Ovary (tissue), 9 donors: Measurements from ENCODE around the gene CRTAC1. TPM values are rescaled to one million over a fixed set of nuclear protein-coding genes. Genes with fewer than 3 reads are reported as not detected.

ENCODE experiments used
- DNase-seq, 5 donors: peaks; one replicate each; pipeline ENCODE4 v3.0.0-alpha.2; 2019 to 2020
- H3K27ac ChIP-seq, 2 donors: fragments of 200-600 bp; one replicate each; pipeline versions ENCODE4 v1.5.1 to v1.8.0; 2019 to 2022
- H3K27me3 ChIP-seq: fragments of 200-600 bp; one replicate; pipeline ENCODE4 v1.8.0; 2022
- H3K36me3 ChIP-seq: fragments of 200-600 bp; sonication (generic); one replicate; pipeline ENCODE4 v1.5.1; 2019
- H3K4me1 ChIP-seq: one replicate; pipeline ENCODE4 v1.8.1; 2013; ENCODE audit warnings: mild to moderate bottlenecking, moderate library complexity; ENCODE audit not compliant: insufficient read depth
- H3K4me3 ChIP-seq: fragments of 200-600 bp; sonication (generic); one replicate; pipeline ENCODE4 v1.5.1; 2017
- H3K9me3 ChIP-seq, 2 donors: fragments of 200-600 bp in 1 of 2; sonication (generic) in 1 of 2; one replicate each; pipeline versions ENCODE4 v1.5.1 to v1.8.1; 2013 to 2019; ENCODE audit warnings: mild to moderate bottlenecking in 1 of 2, moderate library complexity in 1 of 2
- CTCF ChIP-seq, 3 donors: fragments of 450-650 bp in 2 of 3; fragments of 200-600 bp in 1 of 3; IDR thresholded peaks; one replicate each; pipeline versions ENCODE4 v1.5.1 to v1.8.0; 2016 to 2022; ENCODE audit warnings: antibody characterized with exemption in 3 of 3, mild to moderate bottlenecking in 1 of 3
- EP300 ChIP-seq: sonication (generic); formaldehyde crosslinking; IDR thresholded peaks from one replicate; pipeline ENCODE4 v1.6.1; 2017; ENCODE audit warnings: antibody characterized with exemption
- POLR2A ChIP-seq: fragments of 450-650 bp; IDR thresholded peaks from one replicate; pipeline ENCODE4 v1.6.1; 2017; ENCODE audit warnings: antibody characterized with exemption, mild to moderate bottlenecking, moderate library complexity
- WGBS, 3 donors: extraction: QIAGEN DNeasy Blood & Tissue Kit in 1 of 3; methylation state at CpG; one replicate each; pipeline versions ENCODE4 v1.1.5 to v1.1.7; 2013 to 2017; 5-methylcytosine and 5-hydroxymethylcytosine counted together
- intact Hi-C, 4 donors: fragments of 100-400 bp; cut with DNase I; formaldehyde crosslinking; loops; one replicate each; pipeline versions ENCODE4 v1.11.0 to v1.15.1; 2022 to 2023
- polyA plus RNA-seq, 2 donors: library from polyadenylated mRNA; stranded (reverse); fragments of 200-250 nt in 1 of 2; fragments of 350-450 nt in 1 of 2; fragmentation: Illumina TruSeq in 1 of 2; extraction: RNeasy Lipid Tissue Mini Kit (QIAGEN cat#74804) in 1 of 2; gene quantifications; one replicate each; pipeline ENCODE4 v1.2.3, GENCODE V29; 2013 to 2014
- total RNA-seq, 7 donors: library from RNA; depleted of rRNA in 2 of 7; stranded (reverse); fragments of >200 nt in 2 of 7; fragmentation: NEBNext Ultra II Directional in 3 of 7; extraction: Animal tissue kit (Norgen Biotek cat#: 25700) in 3 of 7; gene quantifications; one replicate each; pipeline versions ENCODE4 v1.1.0 to v1.2.4, GENCODE V29; 2016 to 2023
- donor health status: DM: no; HTN: no; CAD: no; lungs with moderate emphysema.
- donor health status: DM: no; HTN: no; CAD: no.
- donor health status: Bipolar disorder and iron deficiency.
- donor health status: DM: yes; HTN: yes; CAD: no.
- donor health status: DM: no; HTN: no; CAD: no.
- donor health status: DM: yes; HTN: yes; CAD: no.

The CRTAC1 gene
- total and polyA plus RNA-seq, 9 donors = 0.13 to 19.5 (median 1.6) TPM

GRCh38 chr10:97826892-97827291, 203.5 kb downstream of the CRTAC1 start:
- no peak for TF ChIP-seq EP300
- no peak for TF ChIP-seq CTCF (IDR thresholded peaks at IDR 0.05)
- Histone ChIP-seq H3K9me3 (no peaks in the 10 kb centered on the region), H3K27me3 (no peaks in the 10 kb centered on the region), H3K36me3 (no peaks in the 10 kb centered on the region), H3K4me3 (no peak overlapping the region), H3K27ac (no peak overlapping the region), H3K4me1 (no peaks in the 10 kb centered on the region)
- intact Hi-C loops = no loop called here
- DNase-seq = no peak
- 74 to 94% (median 87%) methylated on average over 1 of the region's 1 CpG for WGBS, 3 donors

GRCh38 chr10:97825020-97825760, 205.2 kb downstream of the CRTAC1 start:
- Histone ChIP-seq H3K36me3 (no peaks in the 10 kb centered on the region), H3K4me1 (no peaks in the 10 kb centered on the region), H3K4me3 (no peak overlapping the region), H3K27me3 (no peaks in the 10 kb centered on the region), H3K27ac (no peak overlapping the region), H3K9me3 (no peaks in the 10 kb centered on the region)
- intact Hi-C loops = no loop called here
- 65 to 76% (median 71%) methylated on average over 12 of the region's 12 CpGs for WGBS, 3 donors
- no peak for DNase-seq
- TF ChIP-seq POLR2A (no peak), EP300 (no peak), CTCF (IDR thresholded peaks at IDR 0.05) (no peak)

- no peaks in the 10 kb centered on the region for H3K4me1 ChIP-seq
- TF ChIP-seq CTCF (IDR thresholded peaks at IDR 0.05) = no peak
- no peak for TF ChIP-seq POLR2A
- TF ChIP-seq EP300 = no peak
- no peak overlapping the region for H3K27ac ChIP-seq
- H3K9me3 ChIP-seq = no peaks in the 10 kb centered on the region
- H3K4me3 ChIP-seq = no peak overlapping the region
- intact Hi-C loops = no loop called here
- H3K36me3 ChIP-seq = no peaks in the 10 kb centered on the region
- 59 to 67% (median 67%) methylated on average over 12 of the region's 12 CpGs for WGBS, 3 donors
- no peaks in the 10 kb centered on the region for H3K27me3 ChIP-seq
- DNase-seq = no peak
These were observed 206.7 kb downstream of the CRTAC1 start for GRCh38 chr10:97823734-97824133.

GRCh38 chr10:97822261-97822687, 208.1 kb downstream of the CRTAC1 start:
- H3K27me3 ChIP-seq = no peaks in the 10 kb centered on the region
- H3K27ac ChIP-seq = no peak overlapping the region
- H3K4me3 ChIP-seq = no peak overlapping the region
- 68 to 74% (median 69%) methylated on average over 10 of the region's 10 CpGs for WGBS, 3 donors
- no peak for TF ChIP-seq EP300
- no peak for TF ChIP-seq CTCF (IDR thresholded peaks at IDR 0.05)
- H3K4me1 ChIP-seq = no peaks in the 10 kb centered on the region
- H3K9me3 ChIP-seq = no peaks in the 10 kb centered on the region
- intact Hi-C loops = no loop called here
- H3K36me3 ChIP-seq = no peaks in the 10 kb centered on the region
- DNase-seq = no peak
